HepG2 (cell line): ENCODE measurements around the gene PRKD2. TPM values are rescaled to one million over a fixed set of nuclear protein-coding genes. Genes with fewer than 3 reads are reported as not detected.
A peak's percentile ranks its signal among the peaks of the same experiment; 100 is the strongest.

Source experiments
- ARID4A ChIP-seq: sonication (generic); formaldehyde crosslinking; IDR thresholded peaks from 2 replicates; pipeline ENCODE4 v1.5.0; 2020; ENCODE audit warnings: mild to moderate bottlenecking, missing genetic modification reagents, borderline replicate concordance
- PATZ1 ChIP-seq: sonication (generic); formaldehyde crosslinking; IDR thresholded peaks from 2 replicates; pipeline ENCODE4 v1.4.0; 2020; ENCODE audit warnings: missing genetic modification reagents
- RFXANK ChIP-seq: IDR thresholded peaks from 2 replicates; pipeline ENCODE4 v1.6.1; 2016
- SMAD9 ChIP-seq: sonication (generic); formaldehyde crosslinking; IDR thresholded peaks from 2 replicates; pipeline ENCODE4 v1.5.1; 2020; ENCODE audit warnings: mild to moderate bottlenecking, missing genetic modification reagents
- SRF ChIP-seq: IDR thresholded peaks from 2 replicates; pipeline ENCODE4 v1.6.1; 2011; ENCODE audit warnings: mild to moderate bottlenecking, low read depth, low read length, moderate library complexity
- SRY ChIP-seq: sonication (generic); formaldehyde crosslinking; IDR thresholded peaks from 2 replicates; pipeline ENCODE4 v1.8.0; 2022; ENCODE audit warnings: mild to moderate bottlenecking, missing genetic modification reagents
- TGIF2 ChIP-seq: IDR thresholded peaks from 2 replicates; pipeline ENCODE4 v1.6.1; 2016; ENCODE audit warnings: control low read depth, missing compliant biosample characterization
- USF2 ChIP-seq, 2 experiments: sonication (generic) in 1 of 2; formaldehyde crosslinking in 1 of 2; IDR thresholded peaks; 2 replicates each; pipeline versions ENCODE4 v1.5.1 to v1.6.1; 2011 to 2020; ENCODE audit warnings: borderline replicate concordance in 1 of 2, low read depth in 1 of 2, low read length in 1 of 2, mild to moderate bottlenecking in 1 of 2, missing genetic modification reagents in 1 of 2, moderate library complexity in 1 of 2
- ZBTB49 ChIP-seq: sonication (generic); formaldehyde crosslinking; IDR thresholded peaks from 2 replicates; pipeline ENCODE4 v1.4.0; 2020; ENCODE audit warnings: missing genetic modification reagents, borderline replicate concordance
- ZNF235 ChIP-seq: sonication (generic); formaldehyde crosslinking; IDR thresholded peaks from 2 replicates; pipeline ENCODE4 v1.8.1; 2023; ENCODE audit warnings: mild to moderate bottlenecking, missing genetic modification reagents, borderline replicate concordance
- ZNF580 ChIP-seq: IDR thresholded peaks from 2 replicates; pipeline ENCODE4 v1.6.1; 2016; ENCODE audit warnings: low read depth, borderline replicate concordance
- ZNF770 ChIP-seq: sonication (generic); formaldehyde crosslinking; IDR thresholded peaks from 2 replicates; pipeline ENCODE4 v1.5.0; 2020; ENCODE audit warnings: mild to moderate bottlenecking, missing genetic modification reagents
- ZNF775 ChIP-seq: sonication (generic); formaldehyde crosslinking; IDR thresholded peaks from 2 replicates; pipeline ENCODE4 v1.4.0; 2020; ENCODE audit warnings: missing genetic modification reagents, mild to moderate bottlenecking, moderate library complexity, borderline replicate concordance
- polyA plus RNA-seq, 8 experiments: library from polyadenylated mRNA; depleted of rRNA in 3 of 8; stranded (reverse) in 7 of 8; unstranded in 1 of 8; fragments of >200 nt; fragmentation: Illumina TruSeq in 4 of 8; extraction: Trizol in 4 of 8; gene quantifications; 2 replicates each; pipeline versions ENCODE4 v1.2.1 to v1.2.3, GENCODE V29; 2011 to 2016; ENCODE audit warnings: low read depth in 4 of 8, missing spikeins in 1 of 8, mixed read lengths in 1 of 8; ENCODE audit not compliant: insufficient read depth in 1 of 8
- total RNA-seq, 5 experiments: library from RNA; depleted of rRNA; stranded (reverse); fragments of >200 nt; fragmentation: Illumina TruSeq; extraction: Trizol; gene quantifications; 2 replicates each; pipeline ENCODE4 v1.2.3, GENCODE V29; 2016; ENCODE audit warnings: low read depth in 1 of 5

PRKD2 gene
- total and polyA plus RNA-seq, 2 of the 13 experiments (the other 11 are each of a cell fraction or from before 2014, with no cell fraction given): 6.7 to 7.3 TPM

GRCh38 chr19:46714444-46715106, 2.3 kb downstream of the PRKD2 start (continued):
- 0 out of 2 replicates have a peak, but pooled peaks have one; percentile 3 for TF ChIP-seq ARID4A
- no peak for TF ChIP-seq TGIF2 (CRISPR knock-in tag)
- no peak for TF ChIP-seq USF2 (IDR thresholded peaks at IDR 0.05; ENCODE audit: low read depth, low read length)
- TF ChIP-seq USF2 (CRISPR knock-in tag; IDR thresholded peaks at IDR 0.05; ENCODE audit: borderline replicate concordance): no peak
- TF ChIP-seq ZNF770 (CRISPR knock-in tag): no peak
- TF ChIP-seq SMAD9 (CRISPR knock-in tag): no peak
- no peak for TF ChIP-seq ZNF775
- TF ChIP-seq SRY (CRISPR knock-in tag): 0 out of 2 replicates have a peak, but pooled peaks have one; percentile 47
- TF ChIP-seq ZNF235 (CRISPR knock-in tag): no peak
- no peak for TF ChIP-seq SRF
- no peak; the same call in 1 of the 2 replicates for TF ChIP-seq PATZ1 (CRISPR knock-in tag)
- no peak for TF ChIP-seq ZBTB49 (CRISPR knock-in tag)
- no peak for TF ChIP-seq ZNF580 (CRISPR knock-in tag)
- TF ChIP-seq RFXANK (CRISPR knock-in tag): no peak
